ENCODE data around the gene ERCC3. TPM values are rescaled to one million over a fixed set of nuclear protein-coding genes. Genes with fewer than 3 reads are reported as not detected.
A peak's percentile ranks its signal among the peaks of the same experiment; 100 is the strongest.

Gene ERCC3
- total RNA-seq (2021): 43.3 to 48.1 TPM (median 43.8 TPM) in 3 replicates
- Bru-seq, nascent RNA: percentile 80 among the genes with signal in this experiment
- long read RNA-seq, experiment 1, full-length matches to known transcripts: 173 of 232 reads
- long read RNA-seq, experiment 1, partial matches to known transcripts: 17 of 232 reads
- long read RNA-seq, experiment 1, other reads (novel, unspliced or antisense): 42 of 232 reads
- long read RNA-seq, experiment 2, full-length matches to known transcripts: 5 of 43 reads
- long read RNA-seq, experiment 2, partial matches to known transcripts: 10 of 43 reads
- long read RNA-seq, experiment 2, other reads (novel, unspliced or antisense): 28 of 43 reads
- long read RNA-seq, experiment 3, transcript ERCC3-201 (15 exons, 2,750 nt): major isoform, 45 of 55 reads
- long read RNA-seq, experiment 3, partial matches to known transcripts: 4 of 55 reads
- long read RNA-seq, experiment 3, other reads (novel, unspliced or antisense): 4 of 55 reads

DNA sequence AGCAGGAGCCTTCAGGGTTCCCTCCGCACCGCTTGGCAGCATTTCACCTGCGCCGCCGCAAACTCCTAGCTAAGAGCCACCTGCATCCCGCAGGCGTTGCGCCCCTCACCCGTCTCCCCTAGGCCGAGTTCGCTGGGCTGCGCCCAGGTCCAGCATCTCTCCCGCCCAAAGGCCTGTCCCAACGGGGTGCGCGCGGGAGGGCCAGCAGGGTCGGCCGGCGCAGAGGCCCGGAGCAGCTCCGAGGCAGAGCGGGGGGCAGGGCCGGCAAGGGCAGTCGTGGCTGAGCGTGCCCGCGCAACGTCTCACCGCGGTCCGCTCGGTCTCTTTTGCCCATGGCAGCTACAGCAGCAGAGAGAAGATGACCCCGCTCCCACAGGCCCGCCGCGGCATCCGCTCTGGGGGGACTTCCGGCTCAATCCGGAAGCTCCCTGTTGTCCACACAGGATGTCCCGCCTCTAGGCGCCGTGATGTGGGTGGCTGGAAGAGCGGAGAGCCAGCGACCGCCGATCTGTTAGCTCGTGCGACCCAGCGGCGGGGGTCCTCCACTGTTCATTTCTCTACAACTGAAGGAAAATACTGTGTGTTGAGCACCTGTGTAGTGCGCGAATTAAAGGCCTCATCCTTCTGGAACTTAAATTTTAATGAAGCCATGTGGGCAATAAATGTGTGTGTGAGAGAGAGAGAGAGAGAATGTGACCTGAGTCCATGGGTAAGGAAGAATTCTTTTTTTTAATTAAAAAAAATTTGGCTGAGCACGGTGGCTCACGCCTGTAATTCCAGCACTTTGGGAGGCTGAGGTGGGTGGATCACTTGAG is at the start of gene ERCC3:
Gene ERCC3, minus strand, starts transcription at position 397 of the 815 bp plus-strand sequence. Its CDS starts 63 bp downstream, at position 334.
- CTCF ChIA-PET: interaction anchor here (0.6 to 3.8 kb wide), 6 partner anchors 34 to 188 kb away, joined by 3 to 36 read pairs (median 6); no protein-coding TSS in a partner anchor
- no peaks in the 10 kb centered on the region for H3K9me3 Mint-ChIP-seq
- POLR2A ChIA-PET: interaction anchor here (1.0 to 1.5 kb wide), 5 partner anchors 19 to 214 kb away, joined by 3 to 5 read pairs (median 4); no protein-coding TSS in a partner anchor
- peak within 1 kb of the TSS; percentile 99 for H3K27ac Mint-ChIP-seq
- ATAC-seq (peak; percentile 97), DNase-seq (ENCODE audit: low spot score) (peak; percentile 81)
- peaks cover 28% of the 10 kb centered on the region for H3K36me3 Mint-ChIP-seq
- peaks cover 18% of the 10 kb centered on the region for H3K4me1 Mint-ChIP-seq
- no peaks in the 10 kb centered on the region for H3K27me3 Mint-ChIP-seq (ENCODE audit: low read depth)
- peak within 1 kb of the TSS; percentile 98 for H3K4me3 Mint-ChIP-seq
- TF ChIP-seq, protein P1, sequence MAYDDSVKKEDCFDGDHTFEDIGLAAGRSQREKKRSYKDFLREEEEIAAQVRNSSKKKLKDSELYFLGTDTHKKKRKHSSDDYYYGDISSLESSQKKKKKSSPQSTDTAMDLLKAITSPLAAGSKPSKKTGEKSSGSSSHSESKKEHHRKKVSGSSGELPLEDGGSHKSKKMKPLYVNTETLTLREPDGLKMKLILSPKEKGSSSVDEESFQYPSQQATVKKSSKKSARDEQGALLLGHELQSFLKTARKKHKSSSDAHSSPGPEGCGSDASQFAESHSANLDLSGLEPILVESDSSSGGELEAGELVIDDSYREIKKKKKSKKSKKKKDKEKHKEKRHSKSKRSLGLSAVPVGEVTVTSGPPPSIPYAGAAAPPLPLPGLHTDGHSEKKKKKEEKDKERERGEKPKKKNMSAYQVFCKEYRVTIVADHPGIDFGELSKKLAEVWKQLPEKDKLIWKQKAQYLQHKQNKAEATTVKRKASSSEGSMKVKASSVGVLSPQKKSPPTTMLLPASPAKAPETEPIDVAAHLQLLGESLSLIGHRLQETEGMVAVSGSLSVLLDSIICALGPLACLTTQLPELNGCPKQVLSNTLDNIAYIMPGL (CRISPR knock-in tag; IDR thresholded peaks at IDR 0.05): 0 out of 2 replicates have a peak, but pooled peaks have one; percentile 36
- TF ChIP-seq, protein P2, sequence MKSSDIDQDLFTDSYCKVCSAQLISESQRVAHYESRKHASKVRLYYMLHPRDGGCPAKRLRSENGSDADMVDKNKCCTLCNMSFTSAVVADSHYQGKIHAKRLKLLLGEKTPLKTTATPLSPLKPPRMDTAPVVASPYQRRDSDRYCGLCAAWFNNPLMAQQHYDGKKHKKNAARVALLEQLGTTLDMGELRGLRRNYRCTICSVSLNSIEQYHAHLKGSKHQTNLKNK (CRISPR knock-in tag; IDR thresholded peaks at IDR 0.05): no peak
- TF ChIP-seq ZNF416 (CRISPR knock-in tag; IDR thresholded peaks at IDR 0.05): 0 out of 2 replicates have a peak, but pooled peaks have one; percentile 57
- TF ChIP-seq, protein P3, sequence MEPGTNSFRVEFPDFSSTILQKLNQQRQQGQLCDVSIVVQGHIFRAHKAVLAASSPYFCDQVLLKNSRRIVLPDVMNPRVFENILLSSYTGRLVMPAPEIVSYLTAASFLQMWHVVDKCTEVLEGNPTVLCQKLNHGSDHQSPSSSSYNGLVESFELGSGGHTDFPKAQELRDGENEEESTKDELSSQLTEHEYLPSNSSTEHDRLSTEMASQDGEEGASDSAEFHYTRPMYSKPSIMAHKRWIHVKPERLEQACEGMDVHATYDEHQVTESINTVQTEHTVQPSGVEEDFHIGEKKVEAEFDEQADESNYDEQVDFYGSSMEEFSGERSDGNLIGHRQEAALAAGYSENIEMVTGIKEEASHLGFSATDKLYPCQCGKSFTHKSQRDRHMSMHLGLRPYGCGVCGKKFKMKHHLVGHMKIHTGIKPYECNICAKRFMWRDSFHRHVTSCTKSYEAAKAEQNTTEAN (CRISPR knock-in tag; IDR thresholded peaks at IDR 0.05): peak; percentile 81; the same call in 1 of the 2 replicates
- TF ChIP-seq ZNF232 (CRISPR knock-in tag; IDR thresholded peaks at IDR 0.05): 0 out of 2 replicates have a peak, but pooled peaks have one; percentile 17
- TF ChIP-seq NFE2L1 (CRISPR knock-in tag; IDR thresholded peaks at IDR 0.05): 0 out of 2 replicates have a peak, but pooled peaks have one; percentile 41
- TF ChIP-seq SP1 (CRISPR knock-in tag; conservative IDR thresholded peaks at IDR 0.05): peak; percentile 62; the same call in 1 of the 2 replicates
- peak; percentile 80; the same call in 1 of the 2 replicates for TF ChIP-seq TCF7 (CRISPR knock-in tag; IDR thresholded peaks at IDR 0.05; ENCODE audit: low read depth)
- TF ChIP-seq NR2C2 (CRISPR knock-in tag; IDR thresholded peaks at IDR 0.05): no peak
- TF ChIP-seq EMX1 (CRISPR knock-in tag; IDR thresholded peaks at IDR 0.05): no peak
- TF ChIP-seq MYBL2 (CRISPR knock-in tag; IDR thresholded peaks at IDR 0.05): peak; percentile 73; the same call in 1 of the 2 replicates
- peak; percentile 47; the same call in 1 of the 2 replicates for TF ChIP-seq IRF2 (CRISPR knock-in tag; IDR thresholded peaks at IDR 0.05; ENCODE audit: borderline replicate concordance, low read depth)
- TF ChIP-seq GTF2I (CRISPR knock-in tag; conservative IDR thresholded peaks at IDR 0.05): no peak
- TF ChIP-seq ELF4 (CRISPR knock-in tag; IDR thresholded peaks at IDR 0.05; ENCODE audit: low read depth): peak; percentile 85; the same call in 1 of the 2 replicates
- no peak for TF ChIP-seq MXD4 (CRISPR knock-in tag; IDR thresholded peaks at IDR 0.05; ENCODE audit: borderline replicate concordance)
- no peak for TF ChIP-seq NR1H2 (CRISPR knock-in tag; IDR thresholded peaks at IDR 0.05)
- TF ChIP-seq, protein P4, sequence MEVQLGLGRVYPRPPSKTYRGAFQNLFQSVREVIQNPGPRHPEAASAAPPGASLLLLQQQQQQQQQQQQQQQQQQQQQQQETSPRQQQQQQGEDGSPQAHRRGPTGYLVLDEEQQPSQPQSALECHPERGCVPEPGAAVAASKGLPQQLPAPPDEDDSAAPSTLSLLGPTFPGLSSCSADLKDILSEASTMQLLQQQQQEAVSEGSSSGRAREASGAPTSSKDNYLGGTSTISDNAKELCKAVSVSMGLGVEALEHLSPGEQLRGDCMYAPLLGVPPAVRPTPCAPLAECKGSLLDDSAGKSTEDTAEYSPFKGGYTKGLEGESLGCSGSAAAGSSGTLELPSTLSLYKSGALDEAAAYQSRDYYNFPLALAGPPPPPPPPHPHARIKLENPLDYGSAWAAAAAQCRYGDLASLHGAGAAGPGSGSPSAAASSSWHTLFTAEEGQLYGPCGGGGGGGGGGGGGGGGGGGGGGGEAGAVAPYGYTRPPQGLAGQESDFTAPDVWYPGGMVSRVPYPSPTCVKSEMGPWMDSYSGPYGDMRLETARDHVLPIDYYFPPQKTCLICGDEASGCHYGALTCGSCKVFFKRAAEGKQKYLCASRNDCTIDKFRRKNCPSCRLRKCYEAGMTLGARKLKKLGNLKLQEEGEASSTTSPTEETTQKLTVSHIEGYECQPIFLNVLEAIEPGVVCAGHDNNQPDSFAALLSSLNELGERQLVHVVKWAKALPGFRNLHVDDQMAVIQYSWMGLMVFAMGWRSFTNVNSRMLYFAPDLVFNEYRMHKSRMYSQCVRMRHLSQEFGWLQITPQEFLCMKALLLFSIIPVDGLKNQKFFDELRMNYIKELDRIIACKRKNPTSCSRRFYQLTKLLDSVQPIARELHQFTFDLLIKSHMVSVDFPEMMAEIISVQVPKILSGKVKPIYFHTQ (CRISPR knock-in tag; IDR thresholded peaks at IDR 0.05): no peak
- TF ChIP-seq, protein P5, sequence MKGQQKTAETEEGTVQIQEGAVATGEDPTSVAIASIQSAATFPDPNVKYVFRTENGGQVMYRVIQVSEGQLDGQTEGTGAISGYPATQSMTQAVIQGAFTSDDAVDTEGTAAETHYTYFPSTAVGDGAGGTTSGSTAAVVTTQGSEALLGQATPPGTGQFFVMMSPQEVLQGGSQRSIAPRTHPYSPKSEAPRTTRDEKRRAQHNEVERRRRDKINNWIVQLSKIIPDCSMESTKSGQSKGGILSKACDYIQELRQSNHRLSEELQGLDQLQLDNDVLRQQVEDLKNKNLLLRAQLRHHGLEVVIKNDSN (CRISPR knock-in tag; IDR thresholded peaks at IDR 0.05): 0 out of 2 replicates have a peak, but pooled peaks have one; percentile 11
- peak; percentile 92 for TF ChIP-seq FOXK1 (CRISPR knock-in tag; IDR thresholded peaks at IDR 0.05)
- peak; percentile 65 for TF ChIP-seq GABPB1 (CRISPR knock-in tag; IDR thresholded peaks at IDR 0.05)
- no peak for TF ChIP-seq NR3C1 (CRISPR knock-in tag; conservative IDR thresholded peaks at IDR 0.05; ENCODE audit: low read depth)
- TF ChIP-seq, protein P6, sequence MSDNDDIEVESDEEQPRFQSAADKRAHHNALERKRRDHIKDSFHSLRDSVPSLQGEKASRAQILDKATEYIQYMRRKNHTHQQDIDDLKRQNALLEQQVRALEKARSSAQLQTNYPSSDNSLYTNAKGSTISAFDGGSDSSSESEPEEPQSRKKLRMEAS (CRISPR knock-in tag; IDR thresholded peaks at IDR 0.05): peak; percentile 79
- TF ChIP-seq, protein P7, sequence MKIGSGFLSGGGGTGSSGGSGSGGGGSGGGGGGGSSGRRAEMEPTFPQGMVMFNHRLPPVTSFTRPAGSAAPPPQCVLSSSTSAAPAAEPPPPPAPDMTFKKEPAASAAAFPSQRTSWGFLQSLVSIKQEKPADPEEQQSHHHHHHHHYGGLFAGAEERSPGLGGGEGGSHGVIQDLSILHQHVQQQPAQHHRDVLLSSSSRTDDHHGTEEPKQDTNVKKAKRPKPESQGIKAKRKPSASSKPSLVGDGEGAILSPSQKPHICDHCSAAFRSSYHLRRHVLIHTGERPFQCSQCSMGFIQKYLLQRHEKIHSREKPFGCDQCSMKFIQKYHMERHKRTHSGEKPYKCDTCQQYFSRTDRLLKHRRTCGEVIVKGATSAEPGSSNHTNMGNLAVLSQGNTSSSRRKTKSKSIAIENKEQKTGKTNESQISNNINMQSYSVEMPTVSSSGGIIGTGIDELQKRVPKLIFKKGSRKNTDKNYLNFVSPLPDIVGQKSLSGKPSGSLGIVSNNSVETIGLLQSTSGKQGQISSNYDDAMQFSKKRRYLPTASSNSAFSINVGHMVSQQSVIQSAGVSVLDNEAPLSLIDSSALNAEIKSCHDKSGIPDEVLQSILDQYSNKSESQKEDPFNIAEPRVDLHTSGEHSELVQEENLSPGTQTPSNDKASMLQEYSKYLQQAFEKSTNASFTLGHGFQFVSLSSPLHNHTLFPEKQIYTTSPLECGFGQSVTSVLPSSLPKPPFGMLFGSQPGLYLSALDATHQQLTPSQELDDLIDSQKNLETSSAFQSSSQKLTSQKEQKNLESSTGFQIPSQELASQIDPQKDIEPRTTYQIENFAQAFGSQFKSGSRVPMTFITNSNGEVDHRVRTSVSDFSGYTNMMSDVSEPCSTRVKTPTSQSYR (CRISPR knock-in tag; IDR thresholded peaks at IDR 0.05): peak; percentile 48; the same call in 1 of the 2 replicates
- TF ChIP-seq SOX15 (CRISPR knock-in tag; IDR thresholded peaks at IDR 0.05): no peak
- no peak for TF ChIP-seq GRHL2 (CRISPR knock-in tag; IDR thresholded peaks at IDR 0.05; ENCODE audit: insufficient replicate concordance, severe bottlenecking)
